Neural progenitor cell (in vitro differentiated cells): ENCODE results near the gene PARP14. TPM values are rescaled to one million over a fixed set of nuclear protein-coding genes. Genes with fewer than 3 reads are reported as not detected.

ENCODE experiments used
- DNase-seq: peaks from one replicate; pipeline ENCODE4 v3.0.0-alpha.2; 2016; ENCODE audit warnings: low spot score
- H2AFZ ChIP-seq: fragments of 200-600 bp; sonication (generic); replicated peaks from 2 replicates; pipeline ENCODE4 v1.6.1; 2016; ENCODE audit warnings: antibody characterized with exemption
- H3F3A ChIP-seq: fragments of 200-600 bp; sonication (generic); 2 replicates; pipeline ENCODE4 v1.6.1; 2016; ENCODE audit warnings: antibody characterized with exemption, low read depth
- H3K27ac ChIP-seq: fragments of 200-600 bp; sonication (generic); 2 replicates; pipeline ENCODE4 v1.5.1; 2016; ENCODE audit warnings: mild to moderate bottlenecking
- H3K27me3 ChIP-seq: fragments of 200-600 bp; sonication (generic); 2 replicates; pipeline ENCODE4 v1.6.1; 2016; ENCODE audit warnings: mild to moderate bottlenecking, moderate library complexity
- H3K36me3 ChIP-seq: fragments of 200-600 bp; sonication (generic); 2 replicates; pipeline ENCODE4 v1.5.1; 2016
- H3K4me1 ChIP-seq: fragments of 200-600 bp; sonication (generic); 2 replicates; pipeline ENCODE4 v1.6.1; 2016; ENCODE audit warnings: mixed run types
- H3K4me2 ChIP-seq: fragments of 200-600 bp; sonication (generic); 2 replicates; pipeline ENCODE4 v1.6.1; 2016
- H3K4me3 ChIP-seq: fragments of 200-600 bp; sonication (generic); 2 replicates; pipeline ENCODE4 v1.5.1; 2016
- H3K79me2 ChIP-seq: fragments of 200-600 bp; sonication (generic); 2 replicates; pipeline ENCODE4 v1.6.1; 2016; ENCODE audit warnings: low read depth
- H3K9ac ChIP-seq: fragments of 200-600 bp; sonication (generic); 2 replicates; pipeline ENCODE4 v1.6.1; 2016
- H3K9me3 ChIP-seq: fragments of 200-600 bp; sonication (generic); 2 replicates; pipeline ENCODE4 v1.5.1; 2016; ENCODE audit warnings: low read depth
- H4K20me1 ChIP-seq: fragments of 200-600 bp; sonication (generic); 2 replicates; pipeline ENCODE4 v1.6.1; 2016; ENCODE audit warnings: low read depth
- H3K27ac Mint-ChIP-seq: 3 replicates; pipeline ENCODE4 v1.8.0; 2021; ENCODE audit warnings: mixed read lengths
- H3K27me3 Mint-ChIP-seq: 2 replicates; pipeline ENCODE4 v1.8.0; 2022; ENCODE audit warnings: low read depth, mild to moderate bottlenecking, inconsistent platforms, moderate library complexity, mixed read lengths; ENCODE audit not compliant: insufficient read depth
- H3K36me3 Mint-ChIP-seq: 3 replicates; pipeline ENCODE4 v1.8.0; 2021; ENCODE audit warnings: mixed read lengths
- H3K4me1 Mint-ChIP-seq: 3 replicates; pipeline ENCODE4 v1.8.0; 2021; ENCODE audit warnings: mixed read lengths
- H3K4me3 Mint-ChIP-seq: 3 replicates; pipeline ENCODE4 v1.8.0; 2021; ENCODE audit warnings: mild to moderate bottlenecking, moderate library complexity, mixed read lengths
- H3K9me3 Mint-ChIP-seq: 3 replicates; pipeline ENCODE4 v1.8.0; 2020; ENCODE audit warnings: mixed read lengths
- EZH2 ChIP-seq: fragments of 200-600 bp; sonication (generic); IDR thresholded peaks from 2 replicates; pipeline ENCODE4 v1.6.1; 2017; ENCODE audit warnings: antibody characterized with exemption, mild to moderate bottlenecking, moderate library complexity
- EZH2phosphoT487 ChIP-seq: fragments of 200-600 bp; sonication (generic); IDR thresholded peaks from 2 replicates; pipeline ENCODE4 v1.6.1; 2017; ENCODE audit warnings: antibody characterized with exemption
- total RNA-seq: library from RNA; depleted of rRNA; stranded (reverse); fragments of >200 nt; gene quantifications from 2 replicates; pipeline ENCODE4 v1.2.3, GENCODE V29; 2015; ENCODE audit warnings: low replicate concordance
- TF ChIP-seq, protein P1 (sequence below): fragments of 200-600 bp; sonication (generic); IDR thresholded peaks from 2 replicates; pipeline ENCODE4 v1.5.1; 2017; ENCODE audit warnings: antibody characterized with exemption, mild to moderate bottlenecking

PARP14 gene
- total RNA-seq, 1 donor from 2014 or later, result 6.1 TPM

DNA sequence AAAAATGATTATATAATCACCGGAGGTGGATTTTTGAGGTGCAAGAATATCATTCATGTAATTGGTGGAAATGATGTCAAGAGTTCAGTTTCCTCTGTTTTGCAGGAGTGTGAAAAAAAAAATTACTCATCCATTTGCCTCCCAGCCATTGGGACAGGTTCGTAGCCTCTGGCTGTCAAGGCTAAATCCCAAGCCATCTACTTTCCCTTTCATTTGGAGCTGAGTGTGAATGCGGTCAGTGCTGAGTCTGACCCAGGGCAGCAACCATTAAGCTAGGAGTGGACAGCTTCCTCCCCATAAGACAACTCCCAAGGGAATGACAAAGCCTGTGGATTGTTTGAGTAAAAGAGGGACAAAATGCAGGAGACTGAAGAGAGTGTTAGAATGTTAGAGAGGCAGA is 33.6 kb downstream of the PARP14 start:
- Mint-ChIP-seq H3K4me3 (no peak overlapping the region), H3K27ac (no peak overlapping the region), H3K36me3 (no peaks in the 10 kb centered on the region), H3K27me3 (no peaks in the 10 kb centered on the region), H3K9me3 (no peaks in the 10 kb centered on the region), H3K4me1 (no peaks in the 10 kb centered on the region)
- no peaks in the 10 kb centered on the region for H3K9me3 ChIP-seq
- TF ChIP-seq, protein P1, sequence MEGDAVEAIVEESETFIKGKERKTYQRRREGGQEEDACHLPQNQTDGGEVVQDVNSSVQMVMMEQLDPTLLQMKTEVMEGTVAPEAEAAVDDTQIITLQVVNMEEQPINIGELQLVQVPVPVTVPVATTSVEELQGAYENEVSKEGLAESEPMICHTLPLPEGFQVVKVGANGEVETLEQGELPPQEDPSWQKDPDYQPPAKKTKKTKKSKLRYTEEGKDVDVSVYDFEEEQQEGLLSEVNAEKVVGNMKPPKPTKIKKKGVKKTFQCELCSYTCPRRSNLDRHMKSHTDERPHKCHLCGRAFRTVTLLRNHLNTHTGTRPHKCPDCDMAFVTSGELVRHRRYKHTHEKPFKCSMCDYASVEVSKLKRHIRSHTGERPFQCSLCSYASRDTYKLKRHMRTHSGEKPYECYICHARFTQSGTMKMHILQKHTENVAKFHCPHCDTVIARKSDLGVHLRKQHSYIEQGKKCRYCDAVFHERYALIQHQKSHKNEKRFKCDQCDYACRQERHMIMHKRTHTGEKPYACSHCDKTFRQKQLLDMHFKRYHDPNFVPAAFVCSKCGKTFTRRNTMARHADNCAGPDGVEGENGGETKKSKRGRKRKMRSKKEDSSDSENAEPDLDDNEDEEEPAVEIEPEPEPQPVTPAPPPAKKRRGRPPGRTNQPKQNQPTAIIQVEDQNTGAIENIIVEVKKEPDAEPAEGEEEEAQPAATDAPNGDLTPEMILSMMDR, result no peak
- TF ChIP-seq EZH2 (no peak), EZH2phosphoT487 (no peak)
- H3K4me3 ChIP-seq, result no peak overlapping the region
- no peaks in the 10 kb centered on the region for H3K4me1 ChIP-seq
- H3K9ac ChIP-seq, result no peak overlapping the region
- H3K4me2 ChIP-seq, result no peak overlapping the region
- DNase-seq, result no peak
- no peaks in the 10 kb centered on the region for H3K79me2 ChIP-seq
- no peaks in the 10 kb centered on the region for H4K20me1 ChIP-seq
- no peaks in the 10 kb centered on the region for H3F3A ChIP-seq
- H3K27ac ChIP-seq, result no peak overlapping the region
- H2AFZ ChIP-seq, result no peak overlapping the region
- H3K36me3 ChIP-seq, result no peaks in the 10 kb centered on the region
- no peaks in the 10 kb centered on the region for H3K27me3 ChIP-seq

DNA sequence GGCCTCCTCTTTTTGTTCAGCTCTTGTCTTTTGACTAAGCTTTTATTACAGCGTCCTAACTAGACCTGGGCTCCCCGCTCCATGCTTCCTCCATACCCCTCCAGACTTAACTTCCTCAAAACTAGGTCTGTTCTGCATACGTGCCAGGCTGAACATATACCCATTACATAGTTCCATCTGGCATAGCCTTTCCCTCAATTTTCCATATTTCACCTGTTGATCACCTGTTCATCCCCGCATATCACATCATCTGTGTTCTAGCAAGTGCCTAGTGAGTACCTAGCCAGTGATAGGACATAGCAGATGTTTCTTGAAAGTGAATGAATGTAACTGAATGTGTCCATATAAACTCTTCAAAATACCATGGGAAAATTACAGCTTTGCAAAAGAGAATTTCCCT is 36.0 kb downstream of the PARP14 start:
- no peak overlapping the region for H3K27ac ChIP-seq
- H4K20me1 ChIP-seq, result no peaks in the 10 kb centered on the region
- H3K27me3 Mint-ChIP-seq, result no peaks in the 10 kb centered on the region
- no peaks in the 10 kb centered on the region for H3K27me3 ChIP-seq
- no peak overlapping the region for H3K4me3 ChIP-seq
- H3K9ac ChIP-seq, result no peak overlapping the region
- no peaks in the 10 kb centered on the region for H3K79me2 ChIP-seq
- H3K9me3 Mint-ChIP-seq, result no peaks in the 10 kb centered on the region
- no peak overlapping the region for H3K4me3 Mint-ChIP-seq
- no peaks in the 10 kb centered on the region for H3K4me1 ChIP-seq
- no peak overlapping the region for H2AFZ ChIP-seq
- no peak overlapping the region for H3K27ac Mint-ChIP-seq
- H3K9me3 ChIP-seq, result no peaks in the 10 kb centered on the region
- H3K4me2 ChIP-seq, result no peak overlapping the region
- no peak for TF ChIP-seq EZH2phosphoT487
- TF ChIP-seq, protein P1, result no peak
- TF ChIP-seq EZH2, result no peak
- no peaks in the 10 kb centered on the region for H3K36me3 Mint-ChIP-seq
- H3F3A ChIP-seq, result no peaks in the 10 kb centered on the region
- no peaks in the 10 kb centered on the region for H3K4me1 Mint-ChIP-seq
- DNase-seq, result no peak
- H3K36me3 ChIP-seq, result no peaks in the 10 kb centered on the region

- H3K9ac ChIP-seq, result no peak overlapping the region
- no peak overlapping the region for H3K27ac ChIP-seq
- H3K27me3 ChIP-seq, result no peaks in the 10 kb centered on the region
- Mint-ChIP-seq H3K27me3 (no peaks in the 10 kb centered on the region), H3K36me3 (no peaks in the 10 kb centered on the region), H3K27ac (no peak overlapping the region), H3K4me1 (no peaks in the 10 kb centered on the region), H3K9me3 (no peaks in the 10 kb centered on the region), H3K4me3 (no peak overlapping the region)
- H3F3A ChIP-seq, result no peaks in the 10 kb centered on the region
- no peaks in the 10 kb centered on the region for H3K9me3 ChIP-seq
- H4K20me1 ChIP-seq, result no peaks in the 10 kb centered on the region
- no peaks in the 10 kb centered on the region for H3K4me1 ChIP-seq
- TF ChIP-seq EZH2, result no peak
- TF ChIP-seq EZH2phosphoT487, result no peak
- TF ChIP-seq, protein P1, result no peak
- no peaks in the 10 kb centered on the region for H3K79me2 ChIP-seq
- DNase-seq, result no peak
- no peak overlapping the region for H3K4me3 ChIP-seq
- H3K36me3 ChIP-seq, result no peaks in the 10 kb centered on the region
- H3K4me2 ChIP-seq, result no peak overlapping the region
- no peak overlapping the region for H2AFZ ChIP-seq
These were observed 38.8 kb downstream of the PARP14 start for GRCh38 chr3:122719273-122719921.
